Astrocyte of the spinal cord (primary cell): ENCODE measurements around the gene DNER.
A peak's percentile ranks its signal among the peaks of the same experiment; 100 is the strongest.

ENCODE experiments used
- DNase-seq: peaks from one replicate; pipeline ENCODE4 v3.0.0; 2011; ENCODE audit warnings: low read depth, low spot score
- H3K4me3 ChIP-seq: 2 replicates; pipeline ENCODE4 v1.5.1; 2011; ENCODE audit warnings: low read depth, mild to moderate bottlenecking, low read length, moderate library complexity
- in situ Hi-C: cut with HindIII; loops from 2 replicates; pipeline ENCODE4 v1.10.0; 2017; ENCODE audit warnings: low sequenced_read_pairs
- TF ChIP-seq, protein P1 (sequence below): IDR thresholded peaks from 2 replicates; pipeline ENCODE4 v1.5.1; 2012; ENCODE audit warnings: low read depth, mild to moderate bottlenecking, low read length, inconsistent platforms

Gene DNER

DNA sequence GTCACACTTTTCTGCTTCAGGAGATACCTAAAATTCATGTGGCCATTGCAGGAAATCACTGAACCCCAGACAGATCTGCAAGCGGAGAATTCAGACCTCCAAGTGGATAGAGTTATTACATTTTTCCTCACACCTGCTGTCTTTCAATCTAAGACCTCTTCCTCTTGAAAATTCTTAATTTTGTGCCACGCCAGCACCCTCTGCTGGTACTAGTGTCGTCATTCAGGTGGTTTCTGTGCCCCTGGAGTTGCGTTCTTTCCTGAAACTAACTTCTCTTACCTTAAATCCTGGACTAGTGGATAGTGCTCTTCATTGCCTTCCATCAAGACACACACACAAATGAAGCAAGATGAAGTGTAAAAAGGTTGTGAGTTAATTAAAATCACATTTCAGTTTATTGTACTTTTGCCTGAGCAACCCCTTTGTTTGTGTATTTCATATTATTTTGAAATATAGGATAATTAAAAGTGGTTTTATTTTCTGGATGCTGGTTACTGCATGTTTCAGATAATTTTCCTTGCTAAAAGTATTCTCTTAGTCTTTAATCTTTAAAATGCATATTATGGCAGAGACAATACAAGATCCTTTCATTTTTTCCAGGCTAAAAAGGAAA is 1.6 kb upstream of the DNER start:
- TF ChIP-seq, protein P1, sequence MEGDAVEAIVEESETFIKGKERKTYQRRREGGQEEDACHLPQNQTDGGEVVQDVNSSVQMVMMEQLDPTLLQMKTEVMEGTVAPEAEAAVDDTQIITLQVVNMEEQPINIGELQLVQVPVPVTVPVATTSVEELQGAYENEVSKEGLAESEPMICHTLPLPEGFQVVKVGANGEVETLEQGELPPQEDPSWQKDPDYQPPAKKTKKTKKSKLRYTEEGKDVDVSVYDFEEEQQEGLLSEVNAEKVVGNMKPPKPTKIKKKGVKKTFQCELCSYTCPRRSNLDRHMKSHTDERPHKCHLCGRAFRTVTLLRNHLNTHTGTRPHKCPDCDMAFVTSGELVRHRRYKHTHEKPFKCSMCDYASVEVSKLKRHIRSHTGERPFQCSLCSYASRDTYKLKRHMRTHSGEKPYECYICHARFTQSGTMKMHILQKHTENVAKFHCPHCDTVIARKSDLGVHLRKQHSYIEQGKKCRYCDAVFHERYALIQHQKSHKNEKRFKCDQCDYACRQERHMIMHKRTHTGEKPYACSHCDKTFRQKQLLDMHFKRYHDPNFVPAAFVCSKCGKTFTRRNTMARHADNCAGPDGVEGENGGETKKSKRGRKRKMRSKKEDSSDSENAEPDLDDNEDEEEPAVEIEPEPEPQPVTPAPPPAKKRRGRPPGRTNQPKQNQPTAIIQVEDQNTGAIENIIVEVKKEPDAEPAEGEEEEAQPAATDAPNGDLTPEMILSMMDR, result peak; percentile 60
- no peak overlapping the region for H3K4me3 ChIP-seq
- peak; percentile 54 for DNase-seq
- in situ Hi-C loops, result no loop called here

DNA sequence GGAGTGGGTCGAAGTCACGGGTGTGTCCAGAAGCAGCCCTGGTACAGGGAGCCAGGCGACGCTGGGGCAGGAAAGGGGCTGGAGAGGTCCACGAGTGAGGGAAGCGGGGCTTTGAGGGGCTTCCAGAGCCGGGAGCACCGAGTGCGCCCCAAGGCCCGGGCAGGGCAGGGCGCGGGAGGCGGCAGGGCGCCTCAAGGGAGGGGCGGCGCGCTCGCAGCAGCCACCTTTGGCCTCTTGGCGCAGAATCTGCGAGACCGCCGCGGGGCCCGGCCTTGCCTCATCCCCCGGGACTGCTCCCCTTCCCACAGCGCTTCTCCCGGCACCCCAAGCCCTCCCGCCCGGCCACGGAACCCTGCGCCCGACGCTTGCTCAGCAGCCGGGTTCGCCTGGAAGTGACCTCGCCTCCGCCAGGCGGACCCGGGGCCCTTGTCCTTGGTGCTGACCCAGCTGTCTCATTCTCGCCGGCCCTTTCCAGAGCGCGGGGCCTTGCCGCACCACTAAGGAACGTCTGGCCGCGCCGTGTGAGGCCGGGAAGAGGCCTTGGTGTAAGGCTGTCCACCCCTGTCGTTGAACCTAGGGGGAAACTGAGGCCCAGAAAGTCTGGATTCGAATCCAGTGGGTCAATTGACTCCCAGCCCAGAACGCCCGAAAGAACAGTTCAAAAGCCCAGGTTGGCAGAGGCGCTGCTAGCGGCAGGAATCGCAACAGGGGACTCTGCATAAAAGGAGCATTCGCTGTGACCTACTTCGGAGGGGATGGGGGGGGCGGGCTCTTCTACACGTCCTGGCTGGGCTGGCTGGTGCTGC is 584 bp upstream of the DNER start:
- TF ChIP-seq, protein P1, result no peak
- peak; percentile 79 for DNase-seq
- in situ Hi-C loops, result no loop called here
- H3K4me3 ChIP-seq, result peak overlapping the region; percentile 52

DNA sequence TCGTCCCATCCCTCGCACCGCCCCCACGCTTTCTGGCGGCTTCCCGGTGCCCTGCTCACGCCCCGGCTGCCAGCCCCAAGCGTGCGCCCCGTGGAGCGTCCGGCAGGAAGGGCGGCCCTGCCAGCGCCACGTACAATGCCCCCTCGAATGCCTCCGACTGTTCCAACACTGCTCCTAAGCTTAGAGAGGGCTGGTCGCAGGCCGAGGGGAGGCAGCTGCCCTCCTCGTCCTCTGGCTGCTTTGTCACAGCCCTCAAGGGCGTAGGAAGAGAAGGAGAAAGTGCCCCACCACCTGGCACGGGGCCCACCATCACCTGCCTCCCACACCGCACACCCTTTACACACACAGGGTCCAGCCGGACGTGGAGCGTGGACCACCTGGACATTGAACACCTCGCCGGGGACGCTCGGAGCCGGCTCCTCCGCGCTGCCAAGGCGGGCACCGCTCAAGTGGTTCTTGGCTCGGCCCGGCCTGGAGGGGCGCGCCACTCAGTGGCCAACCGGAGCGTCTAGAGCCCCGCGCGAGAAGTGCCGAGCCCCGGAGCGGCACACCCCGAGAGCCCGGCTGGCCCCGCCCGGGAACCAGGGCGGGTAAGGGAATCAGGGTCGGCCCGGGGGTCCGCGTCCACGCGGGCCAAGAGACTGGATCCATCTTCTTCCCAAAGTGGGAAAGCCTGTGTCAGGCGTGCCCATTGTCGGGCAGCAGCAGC is 830 bp downstream of the DNER start:
- in situ Hi-C loops, result no loop called here
- peak overlapping the region; percentile 51 for H3K4me3 ChIP-seq
- DNase-seq, result peak; percentile 58
- TF ChIP-seq, protein P1, result peak; percentile 6

DNA sequence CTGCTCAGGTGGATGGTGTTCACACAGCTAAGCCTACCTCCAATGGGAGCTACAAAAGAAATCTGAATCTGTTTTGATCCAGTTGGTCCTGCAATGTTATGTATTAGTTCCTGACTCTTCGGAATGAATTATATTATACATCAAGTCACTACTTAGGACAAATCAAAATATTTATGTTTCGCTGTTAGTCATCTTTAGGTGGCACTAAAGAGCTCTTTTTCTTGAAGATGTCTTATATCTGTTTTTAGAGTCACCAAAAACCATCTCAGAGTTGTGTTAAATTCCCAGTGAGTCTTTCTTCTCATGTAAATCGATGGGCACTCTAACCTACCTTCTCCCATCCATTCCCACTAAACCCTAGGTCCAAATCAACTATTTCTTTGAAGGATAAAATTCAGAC is 2.2 kb downstream of the DNER start:
- peak; percentile 29 for DNase-seq
- TF ChIP-seq, protein P1, result no peak
- H3K4me3 ChIP-seq, result no peak overlapping the region
- in situ Hi-C loops, result no loop called here

DNA sequence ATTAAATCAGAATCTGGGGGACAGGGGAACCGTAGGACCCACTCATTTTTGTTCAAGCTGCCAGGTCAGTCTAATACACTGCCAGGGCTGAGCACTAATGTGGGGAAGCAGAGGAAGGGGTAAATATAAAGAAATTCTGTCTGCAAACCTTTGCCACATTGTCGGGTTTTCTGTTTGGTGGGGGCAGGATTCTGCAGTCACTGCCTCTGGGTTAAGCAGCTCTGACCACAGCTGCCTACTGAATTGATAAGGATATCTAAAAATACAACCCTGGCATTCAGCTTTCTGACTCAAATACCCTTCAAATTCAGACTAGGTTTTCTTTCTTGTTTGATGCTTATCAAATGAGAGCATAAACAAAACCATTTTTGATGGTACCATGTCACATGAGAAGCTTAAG is 6.0 kb downstream of the DNER start:
- no peak for DNase-seq
- no peak overlapping the region for H3K4me3 ChIP-seq
- TF ChIP-seq, protein P1, result no peak
- in situ Hi-C loops, result no loop called here

DNA sequence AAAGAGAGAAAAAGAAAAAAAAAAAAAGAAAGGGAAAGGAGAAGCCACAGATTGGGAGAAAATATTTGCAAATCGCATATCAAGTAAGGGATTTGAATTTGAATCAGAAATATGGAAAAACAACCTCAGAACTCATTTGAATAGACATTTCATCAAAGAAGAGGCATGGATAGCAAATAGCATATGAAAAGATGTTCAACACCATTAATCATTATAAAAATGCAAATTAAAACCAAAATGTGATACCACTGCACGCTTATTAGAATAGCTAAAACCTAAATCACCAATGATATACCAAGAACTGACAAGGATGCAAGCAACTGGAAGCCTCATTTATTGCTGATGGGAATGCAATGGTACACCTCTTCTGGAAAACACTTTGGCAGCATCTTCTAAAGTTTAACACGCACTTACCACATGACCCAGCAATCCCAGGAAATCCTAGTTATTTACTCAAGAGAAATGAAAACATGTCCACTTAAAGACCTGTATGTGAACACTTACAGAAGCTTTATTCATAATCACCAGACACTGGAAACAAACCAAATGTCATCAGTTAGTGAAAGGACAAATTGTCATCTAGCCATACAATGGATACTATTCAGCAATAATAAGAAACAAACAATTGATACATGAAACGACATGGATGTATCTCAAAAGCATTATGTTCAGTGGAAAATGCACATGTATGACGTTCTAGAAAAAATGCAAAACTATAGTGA is 10.3 kb downstream of the DNER start:
- in situ Hi-C loops, result no loop called here
- no peak for DNase-seq
- no peak overlapping the region for H3K4me3 ChIP-seq
- TF ChIP-seq, protein P1, result no peak
